ENCODE results near the gene ZNF319.

The ZNF319 gene

DNA sequence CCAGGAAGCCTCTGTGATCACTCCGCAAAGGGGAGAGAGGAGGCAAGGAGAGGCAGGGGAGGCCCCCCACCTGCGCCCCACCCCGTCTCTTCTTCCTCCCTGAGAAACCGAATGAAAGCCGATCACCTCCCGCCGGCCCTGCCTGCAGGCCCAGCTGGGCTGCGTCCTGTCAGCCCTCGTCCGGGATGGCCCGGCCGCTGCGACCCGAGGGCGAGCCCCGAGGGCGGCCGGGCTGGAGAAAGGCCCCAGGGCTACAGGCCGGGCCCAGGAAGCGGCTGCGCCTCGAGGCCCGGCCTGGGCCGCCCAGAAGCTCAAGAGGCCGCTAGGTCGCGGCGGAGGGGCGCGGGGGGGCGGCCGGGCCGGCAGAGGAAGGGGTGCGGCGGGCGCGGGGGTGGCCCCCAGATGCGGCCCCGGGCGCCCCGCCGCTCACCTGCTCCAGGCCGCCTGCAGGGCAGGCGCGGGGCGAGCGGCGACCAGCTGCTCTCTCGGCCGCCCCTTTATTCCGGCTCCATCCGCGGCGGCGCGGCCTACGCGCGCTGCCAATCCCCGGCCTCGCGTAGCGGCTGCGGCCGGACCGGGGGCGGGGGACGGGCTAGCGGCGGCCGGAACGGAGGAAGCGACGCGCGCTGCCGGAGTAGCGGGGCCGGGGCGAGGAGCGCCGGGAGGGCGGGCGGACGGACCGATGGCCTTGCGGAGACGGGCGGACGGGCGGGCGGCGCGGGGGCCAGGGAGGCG lies at the start of gene ZNF319:
TSS of gene ZNF319 (minus strand) at position 702 of the 735 bp plus-strand sequence. CDS start 2,407 bp downstream, outside the sequence.
- peak in 1 of 2 experiments; percentile 20 for DNase-seq

DNA sequence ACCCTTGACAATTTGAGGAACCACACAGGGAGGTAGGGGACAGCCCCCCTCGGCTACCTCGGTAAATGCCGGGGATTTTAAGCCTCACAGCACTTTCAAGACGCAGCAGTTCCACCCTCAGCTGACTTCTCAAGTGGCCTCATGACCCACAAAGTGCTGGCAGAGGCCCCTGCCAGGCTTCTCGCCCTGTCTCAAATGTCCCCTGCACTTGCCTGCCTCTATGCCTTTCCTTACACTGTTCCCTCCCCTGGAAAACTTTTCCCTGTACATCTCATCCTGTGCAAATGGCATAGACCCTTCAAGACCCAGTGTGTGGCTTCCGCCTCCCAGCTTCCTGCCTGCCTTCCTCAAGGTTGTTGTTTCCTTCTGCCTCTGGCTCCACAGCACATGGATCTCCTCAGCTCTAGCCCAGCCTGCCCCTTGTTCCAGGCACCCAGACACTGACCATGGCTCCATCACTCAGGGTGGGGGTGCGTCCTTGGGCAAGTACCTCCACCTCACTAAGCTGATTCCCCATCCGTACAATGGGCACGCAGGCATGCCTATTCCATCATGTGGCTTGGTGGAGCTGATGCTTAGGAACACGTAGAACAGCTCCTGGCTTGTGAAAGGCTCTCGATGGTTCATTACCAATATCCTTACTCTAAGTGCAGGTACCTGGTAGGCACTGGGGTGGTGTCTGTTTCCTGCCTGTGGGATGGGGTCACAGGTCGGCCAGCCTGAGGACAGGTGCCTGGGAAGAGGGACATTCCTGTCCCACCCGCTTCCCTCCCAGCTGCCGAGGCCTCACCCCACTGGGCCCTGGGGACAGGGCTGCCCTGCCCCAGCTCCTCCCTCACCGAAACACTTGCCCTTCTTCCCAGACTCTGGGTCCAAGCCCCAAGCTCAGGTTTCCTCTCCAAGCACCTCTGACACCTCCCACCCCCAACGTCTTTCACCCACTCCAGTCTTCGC lies 49.0 kb upstream of the ZNF319 start:
- DNase-seq: no peak

DNA sequence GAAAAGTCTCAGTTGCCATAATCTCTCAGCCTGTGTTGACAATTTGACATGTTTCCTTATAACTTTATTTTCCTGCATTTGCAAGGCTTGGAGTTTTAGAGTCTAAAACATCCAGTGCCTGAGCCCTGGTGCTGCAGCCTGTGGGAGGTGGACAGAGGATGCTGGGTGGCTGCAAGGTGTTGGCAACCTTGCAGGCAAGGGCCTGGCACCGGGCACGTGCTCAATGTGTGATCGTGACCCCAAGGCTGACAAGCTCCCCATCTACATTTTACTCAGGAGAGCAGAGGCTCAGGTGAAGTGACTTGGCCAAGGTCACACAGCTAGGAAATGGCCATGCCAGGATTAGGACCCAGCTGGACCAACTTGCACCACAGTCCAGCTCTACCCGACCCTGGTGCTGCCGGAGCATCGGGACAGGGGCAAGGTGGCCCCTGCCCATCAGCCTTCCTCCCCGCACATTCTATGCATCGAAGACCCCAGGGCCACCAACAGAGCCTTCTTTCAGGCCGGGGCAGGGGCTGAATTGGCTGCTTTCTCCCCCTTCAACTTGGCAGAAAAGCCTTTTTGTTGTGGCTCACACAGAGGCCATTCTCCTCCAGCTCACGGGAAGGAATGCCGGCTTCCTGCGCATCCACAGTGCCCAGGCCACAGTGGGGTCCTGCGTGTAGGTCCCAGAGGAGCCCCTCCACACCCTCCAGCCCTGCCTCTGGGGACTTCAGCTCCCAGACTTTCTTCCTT lies 48.2 kb upstream of the ZNF319 start:
- no peak for DNase-seq

DNA sequence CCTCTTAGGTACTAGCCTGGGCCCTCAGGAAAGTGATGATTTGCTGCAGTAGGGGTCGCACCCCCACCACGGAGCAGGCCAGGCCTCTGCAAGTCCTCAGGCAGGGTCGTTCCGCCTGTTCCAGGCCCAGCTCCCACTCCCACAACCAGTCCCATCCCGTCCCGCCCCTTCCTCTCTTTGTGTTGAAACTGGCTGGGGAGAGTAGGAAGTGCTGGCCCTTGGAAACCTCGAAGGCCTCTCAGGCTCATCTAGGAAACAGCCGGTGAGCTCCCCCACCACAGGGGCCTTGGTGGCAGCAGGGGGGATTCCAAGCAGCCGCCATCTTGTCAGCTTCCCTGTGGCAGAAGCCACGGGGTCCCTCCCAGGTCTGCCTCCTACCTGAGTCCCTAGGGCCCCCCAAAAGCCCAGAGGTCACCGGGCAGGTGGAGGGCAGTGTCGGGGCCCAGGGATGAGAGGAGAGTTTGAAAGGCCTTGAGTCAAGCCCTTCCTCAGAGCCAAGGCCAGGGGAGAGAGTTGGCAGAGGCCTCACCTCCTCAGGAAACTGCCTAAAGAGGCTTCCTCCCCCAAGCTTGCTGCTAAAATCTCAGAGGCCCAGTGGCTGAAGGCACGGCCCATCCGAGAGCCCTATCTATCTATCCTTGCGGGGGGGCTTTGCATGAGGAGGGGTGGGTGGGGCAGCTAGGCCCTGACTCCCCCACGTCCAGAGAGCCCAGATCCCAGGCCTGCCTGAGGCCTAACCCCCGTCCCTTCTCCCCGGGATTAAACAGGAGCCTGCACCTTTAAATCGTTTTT lies 47.3 kb upstream of the ZNF319 start:
- no peak for DNase-seq

DNA sequence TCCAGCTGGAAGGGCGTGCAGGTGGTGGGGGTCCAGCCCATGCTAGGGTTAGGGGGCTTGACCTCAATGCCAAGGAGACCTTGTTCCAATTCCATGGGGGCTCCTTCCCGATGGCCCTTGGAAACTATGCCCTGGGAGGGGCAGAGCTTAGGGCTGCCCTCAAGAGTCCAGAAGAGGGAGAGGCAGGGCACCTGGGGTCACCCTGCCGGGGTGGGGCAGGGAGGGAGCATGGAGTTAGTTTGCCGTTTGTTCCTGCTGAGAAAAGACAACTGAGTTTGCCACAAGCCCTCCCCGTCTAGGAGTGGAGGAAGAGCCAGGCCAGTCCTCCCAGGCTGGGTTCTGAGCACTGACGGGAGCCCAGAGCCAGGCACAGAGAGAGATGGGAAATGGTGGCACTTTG lies 46.5 kb upstream of the ZNF319 start:
- DNase-seq: no peak

DNA sequence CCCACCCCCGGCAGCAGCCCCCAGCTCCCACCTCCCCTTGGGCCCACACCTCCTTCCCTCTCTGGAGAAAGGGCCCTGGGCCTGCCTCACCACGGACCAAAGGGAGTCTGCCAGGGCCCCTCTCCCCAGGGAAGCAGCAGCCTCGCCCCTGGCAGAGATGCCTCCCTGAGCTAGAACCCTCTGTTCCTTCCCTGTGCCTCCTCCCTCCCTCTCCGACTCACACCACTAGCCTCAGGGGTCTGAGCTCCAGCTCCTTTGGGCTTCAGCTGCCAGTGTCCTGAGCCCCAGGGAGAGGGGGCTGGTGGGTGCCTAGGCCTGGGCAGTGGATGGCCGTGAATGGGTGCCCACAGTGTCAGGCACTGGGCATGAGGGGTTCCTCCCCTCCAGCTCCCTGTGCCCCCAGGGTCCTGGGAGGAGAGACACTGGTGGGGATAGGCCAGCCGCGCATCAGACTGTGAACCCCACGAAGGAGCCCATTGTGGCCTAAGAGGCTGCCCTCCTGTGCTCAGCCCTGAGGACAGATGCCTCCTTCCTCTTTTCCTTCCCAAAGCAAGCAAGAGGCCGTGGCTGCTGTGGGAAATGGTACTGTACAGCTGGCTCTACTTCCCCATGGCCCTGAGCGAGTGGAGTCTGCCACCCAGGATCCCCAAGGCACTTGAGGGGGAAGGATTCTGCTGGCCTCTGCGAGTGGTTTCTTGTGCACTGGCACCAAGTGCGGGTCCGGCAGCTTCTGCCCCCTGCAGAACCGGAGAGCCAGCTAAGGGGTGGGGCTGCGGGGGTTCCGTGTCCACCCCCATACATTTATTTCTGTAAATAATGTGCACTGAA lies 45.8 kb upstream of the ZNF319 start:
- DNase-seq: no peak

DNA sequence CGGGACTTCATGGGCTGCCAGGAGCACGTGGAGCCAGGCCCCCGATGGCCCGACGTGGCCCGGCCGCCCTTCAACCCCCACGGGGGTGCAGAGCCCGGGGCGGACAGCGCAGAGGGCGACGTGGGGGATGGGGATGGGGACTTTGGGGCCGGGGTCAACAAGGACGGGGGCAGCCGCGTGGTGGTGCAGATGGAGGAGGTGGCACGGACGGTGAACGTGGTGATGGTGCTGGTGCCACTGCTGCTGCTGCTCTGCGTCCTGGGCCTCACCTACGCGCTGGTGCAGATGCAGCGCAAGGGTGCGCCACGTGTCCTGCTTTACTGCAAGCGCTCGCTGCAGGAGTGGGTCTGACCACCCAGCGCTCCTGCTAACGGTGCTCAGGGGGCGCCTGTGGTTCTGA lies 44.6 kb upstream of the ZNF319 start:
- no peak for DNase-seq

DNA sequence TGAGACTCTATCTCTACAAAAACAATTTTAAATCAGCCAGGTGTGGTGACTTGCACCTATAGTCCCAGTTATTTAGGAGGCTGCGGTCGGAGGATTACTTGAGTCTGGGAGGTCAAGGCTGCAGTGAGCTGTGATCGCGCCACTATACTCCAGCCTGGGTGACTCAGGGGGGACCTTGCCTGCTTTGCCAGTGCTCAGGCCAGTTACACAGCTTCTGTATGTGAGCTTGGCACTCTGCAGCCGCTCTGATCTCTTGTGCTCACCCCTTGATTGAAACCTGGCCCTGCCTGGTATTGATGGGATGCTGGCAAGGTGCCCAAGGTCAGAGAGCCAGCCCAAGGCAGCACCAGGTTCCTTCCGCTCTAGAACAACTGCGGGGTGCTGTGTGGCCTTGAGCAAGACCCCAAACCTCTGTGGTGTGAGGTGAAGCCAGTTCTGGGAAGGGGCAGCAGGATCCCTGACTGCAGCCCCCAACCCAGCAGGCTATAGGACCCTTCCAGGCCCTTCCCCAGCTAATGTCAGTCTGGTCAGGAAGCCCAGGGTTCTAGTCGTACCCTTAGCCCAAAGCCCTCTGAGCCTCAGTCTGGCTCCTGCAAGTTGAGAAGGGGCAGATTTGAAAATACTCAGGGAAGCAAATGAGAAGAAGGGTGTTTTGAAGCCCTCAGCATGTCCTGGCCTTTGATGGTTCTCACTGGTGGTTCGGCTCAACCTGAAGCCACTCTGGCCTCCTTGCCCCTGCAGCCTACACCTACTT lies 44.0 kb upstream of the ZNF319 start:
- no peak for DNase-seq

DNA sequence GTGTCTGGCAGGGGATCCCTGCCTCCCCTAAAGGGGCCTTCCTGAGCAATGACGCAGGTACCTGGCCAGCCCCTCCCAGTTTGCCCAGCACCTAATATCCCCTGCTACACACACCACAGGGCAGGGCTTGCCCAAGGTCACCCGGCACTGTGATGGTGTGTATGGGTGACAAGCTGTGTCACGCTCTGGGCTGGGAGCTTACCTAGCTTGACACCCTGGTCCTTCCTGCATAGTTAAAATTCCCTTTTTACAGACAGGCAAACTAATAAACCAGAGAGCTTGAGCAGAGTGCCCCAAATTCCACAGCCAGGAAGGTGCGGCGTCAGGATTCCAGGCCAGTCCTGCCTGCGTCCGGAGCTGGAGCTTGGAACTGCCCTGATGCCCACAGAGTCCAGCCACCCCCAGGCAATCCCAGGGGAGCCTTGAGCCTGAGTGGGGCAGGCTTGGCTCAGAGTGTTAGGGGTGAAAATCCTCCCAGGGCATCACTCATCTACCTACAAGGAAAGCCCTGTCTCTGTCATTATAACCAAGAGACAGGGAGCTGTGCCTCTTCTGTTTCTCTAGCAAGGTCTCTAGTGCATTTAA lies 43.2 kb upstream of the ZNF319 start:
- DNase-seq: no peak

DNA sequence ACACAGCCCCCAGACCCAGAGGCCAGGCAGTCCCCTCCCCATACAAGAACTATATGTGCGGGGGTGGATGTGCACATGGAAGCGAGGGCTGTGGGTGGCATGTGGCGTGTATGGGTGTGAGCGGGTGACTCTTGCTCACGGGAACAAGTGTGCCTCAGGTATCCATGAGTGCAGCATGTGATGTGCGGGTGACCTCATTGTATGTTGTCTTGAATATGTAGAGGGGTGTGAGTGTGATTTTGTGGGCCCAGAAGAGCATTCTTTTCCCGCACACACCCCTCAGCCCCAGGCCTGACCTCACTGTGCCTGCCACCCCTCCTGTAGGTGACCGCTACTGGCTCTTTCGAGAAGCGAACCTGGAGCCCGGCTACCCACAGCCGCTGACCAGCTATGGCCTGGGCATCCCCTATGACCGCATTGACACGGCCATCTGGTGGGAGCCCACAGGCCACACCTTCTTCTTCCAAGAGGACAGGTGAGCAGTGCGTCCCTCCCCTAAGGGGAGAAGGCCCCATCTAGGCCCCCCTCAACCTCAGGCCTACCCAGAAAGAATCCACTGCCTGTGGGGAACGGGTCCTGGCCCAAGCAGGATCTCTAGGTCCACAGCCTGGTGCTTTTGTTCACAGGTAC lies 42.5 kb upstream of the ZNF319 start:
- DNase-seq: no peak

DNA sequence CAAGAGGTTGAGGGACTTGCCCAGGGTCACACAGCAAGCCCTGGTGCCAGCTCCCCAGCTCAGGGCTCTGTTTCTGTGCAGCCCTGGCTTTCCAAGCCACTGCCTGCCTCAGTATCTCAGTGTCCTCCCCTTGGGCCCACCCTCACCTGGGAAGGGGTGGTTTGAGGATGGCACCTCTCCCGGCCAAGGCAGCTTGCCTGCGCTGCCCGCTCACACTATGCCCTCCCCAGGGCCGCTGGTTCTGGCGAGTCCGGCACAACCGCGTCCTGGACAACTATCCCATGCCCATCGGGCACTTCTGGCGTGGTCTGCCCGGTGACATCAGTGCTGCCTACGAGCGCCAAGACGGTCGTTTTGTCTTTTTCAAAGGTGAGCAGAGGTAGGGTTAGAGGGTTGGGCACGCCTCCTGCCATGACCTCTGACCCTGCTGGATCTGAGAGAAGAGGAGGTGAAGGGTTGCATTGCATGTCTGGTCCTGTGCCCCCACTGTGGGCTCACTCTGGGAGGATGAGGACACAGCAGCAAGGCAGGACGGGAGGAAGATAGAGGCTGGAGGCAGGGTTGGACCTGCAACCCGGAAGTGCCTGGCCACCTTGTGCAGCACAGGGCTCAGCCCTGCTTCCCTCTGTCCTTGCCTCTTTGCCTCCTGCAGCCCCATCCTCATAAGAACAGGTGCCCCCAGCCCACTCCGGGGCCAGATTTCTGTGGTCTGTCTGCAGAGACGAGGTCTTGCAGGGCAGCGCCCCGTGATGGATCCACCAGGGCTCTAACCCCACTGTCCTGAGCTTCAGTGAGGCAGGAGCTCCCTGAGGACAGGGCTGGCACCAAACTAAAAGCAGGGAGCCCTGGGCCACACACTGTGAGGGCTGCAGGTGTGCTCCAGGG lies 41.8 kb upstream of the ZNF319 start:
- no peak for DNase-seq

DNA sequence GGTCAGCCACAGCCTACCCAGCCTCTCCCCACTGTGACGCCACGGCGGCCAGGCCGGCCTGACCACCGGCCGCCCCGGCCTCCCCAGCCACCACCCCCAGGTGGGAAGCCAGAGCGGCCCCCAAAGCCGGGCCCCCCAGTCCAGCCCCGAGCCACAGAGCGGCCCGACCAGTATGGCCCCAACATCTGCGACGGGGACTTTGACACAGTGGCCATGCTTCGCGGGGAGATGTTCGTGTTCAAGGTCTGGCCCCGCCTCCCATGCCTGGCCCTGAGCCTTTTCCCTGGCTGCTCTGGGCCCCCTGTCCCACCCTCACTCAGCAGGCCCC lies 41.1 kb upstream of the ZNF319 start:
- DNase-seq: no peak

DNA sequence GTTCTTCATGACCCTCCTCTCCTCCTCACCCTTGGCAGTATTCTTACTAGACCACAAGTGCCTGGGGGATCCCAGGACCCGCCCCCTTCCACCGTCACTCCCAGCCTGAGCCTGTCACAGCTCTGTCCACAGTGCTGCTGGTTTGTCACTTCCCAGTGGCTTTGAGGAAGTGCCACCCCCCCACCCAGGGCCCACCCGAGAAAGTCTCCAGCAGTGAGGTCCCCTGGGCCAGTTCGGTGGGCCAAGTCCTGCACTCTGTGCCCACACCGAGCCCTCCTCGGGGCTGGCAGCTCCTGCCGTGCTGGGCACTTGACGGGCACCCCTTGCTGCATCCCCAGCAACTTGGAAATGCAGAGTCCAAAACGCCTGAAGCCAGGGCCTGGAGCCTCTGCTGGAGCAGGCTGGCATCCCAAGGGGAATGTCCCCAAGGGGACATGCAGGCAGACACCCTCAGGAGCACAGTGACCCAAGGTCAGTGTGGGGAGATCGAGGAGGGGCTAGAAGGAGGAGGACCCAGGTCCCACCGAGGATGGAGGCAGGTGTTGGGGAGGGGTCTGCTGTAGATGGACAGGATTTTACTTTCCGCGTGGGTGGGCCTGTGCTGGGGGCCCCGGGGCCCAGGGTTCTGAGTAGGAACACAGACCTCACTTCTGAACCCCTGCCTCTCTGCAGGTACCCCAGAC lies 40.6 kb upstream of the ZNF319 start:
- DNase-seq: no peak

DNA sequence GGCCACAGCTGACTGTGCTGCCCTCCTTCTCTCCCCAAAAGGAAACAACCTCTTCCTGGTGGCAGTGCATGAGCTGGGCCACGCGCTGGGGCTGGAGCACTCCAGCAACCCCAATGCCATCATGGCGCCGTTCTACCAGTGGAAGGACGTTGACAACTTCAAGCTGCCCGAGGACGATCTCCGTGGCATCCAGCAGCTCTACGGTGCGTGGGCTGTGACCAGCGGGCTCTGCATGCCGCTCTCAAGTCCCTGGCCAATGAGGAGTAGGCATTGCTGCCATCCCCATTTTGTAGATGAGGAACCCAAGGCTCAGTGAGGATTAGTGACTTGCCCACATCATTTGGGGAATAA lies 40.0 kb upstream of the ZNF319 start:
- no peak for DNase-seq

DNA sequence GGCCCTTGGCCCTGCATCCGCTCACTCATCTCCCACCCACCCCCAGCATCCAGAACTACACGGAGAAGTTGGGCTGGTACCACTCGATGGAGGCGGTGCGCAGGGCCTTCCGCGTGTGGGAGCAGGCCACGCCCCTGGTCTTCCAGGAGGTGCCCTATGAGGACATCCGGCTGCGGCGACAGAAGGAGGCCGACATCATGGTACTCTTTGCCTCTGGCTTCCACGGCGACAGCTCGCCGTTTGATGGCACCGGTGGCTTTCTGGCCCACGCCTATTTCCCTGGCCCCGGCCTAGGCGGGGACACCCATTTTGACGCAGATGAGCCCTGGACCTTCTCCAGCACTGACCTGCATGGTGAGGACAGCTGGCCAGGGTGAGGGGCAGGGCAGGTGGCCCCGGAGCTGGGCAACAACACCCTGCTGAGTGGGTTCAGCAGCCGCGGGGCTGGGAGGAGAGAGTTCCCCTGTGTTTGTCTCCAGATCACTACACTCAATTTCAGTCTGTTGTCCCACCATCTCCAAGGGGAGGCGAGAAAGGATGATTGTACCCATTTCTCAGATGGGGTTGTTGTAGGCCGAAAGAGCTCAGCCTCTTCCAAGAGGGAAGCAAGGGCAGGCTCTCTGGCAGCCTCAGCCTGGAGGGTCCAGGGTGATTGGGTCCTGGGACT lies 39.5 kb upstream of the ZNF319 start:
- no peak for DNase-seq

DNA sequence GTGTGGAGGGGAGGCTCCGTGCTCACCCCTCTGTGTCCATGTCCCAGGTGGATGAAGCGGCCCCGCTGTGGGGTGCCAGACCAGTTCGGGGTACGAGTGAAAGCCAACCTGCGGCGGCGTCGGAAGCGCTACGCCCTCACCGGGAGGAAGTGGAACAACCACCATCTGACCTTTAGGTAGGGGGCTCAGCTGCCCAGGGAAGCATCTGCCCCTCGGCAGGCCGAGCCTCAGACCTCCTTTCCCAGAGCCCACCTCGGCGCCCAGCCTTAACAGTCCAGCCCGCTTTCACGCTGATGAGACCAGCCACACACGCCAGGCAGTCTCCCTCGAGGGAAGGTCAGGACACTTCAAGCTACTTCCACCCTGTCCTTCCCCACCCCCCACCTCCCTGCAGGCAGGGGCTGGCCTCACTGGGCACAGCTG lies 37.8 kb upstream of the ZNF319 start:
- no peak for DNase-seq

DNA sequence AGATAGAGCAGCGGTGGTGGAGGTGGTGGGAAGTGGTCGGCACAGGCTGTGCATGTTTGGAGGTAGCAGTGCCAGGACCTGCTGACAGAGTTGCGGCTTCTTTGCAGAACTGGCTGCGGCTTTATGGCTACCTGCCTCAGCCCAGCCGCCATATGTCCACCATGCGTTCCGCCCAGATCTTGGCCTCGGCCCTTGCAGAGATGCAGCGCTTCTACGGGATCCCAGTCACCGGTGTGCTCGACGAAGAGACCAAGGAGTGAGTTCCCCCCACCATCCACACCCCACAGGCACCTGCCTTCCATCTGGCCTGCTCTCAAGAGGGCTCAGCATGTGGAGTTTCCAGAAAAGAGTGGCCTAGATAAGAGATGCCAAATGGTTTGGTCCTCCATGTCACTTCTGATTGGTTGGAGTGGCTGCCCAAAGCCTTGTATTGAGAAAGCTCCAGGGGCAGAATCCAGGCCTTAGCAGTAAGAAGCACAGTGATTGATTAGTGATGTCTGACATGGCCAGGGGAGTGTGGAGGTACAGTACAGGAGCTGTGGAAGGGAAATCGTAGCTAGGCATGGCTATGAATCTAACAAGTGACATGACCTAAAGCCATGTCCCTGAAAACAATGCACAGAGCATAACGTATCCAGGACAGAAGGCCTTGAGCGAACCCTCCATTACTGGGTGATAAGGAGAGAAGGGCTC lies 37.0 kb upstream of the ZNF319 start:
- DNase-seq: no peak
